ENCODE measurements around the gene CFAP43. TPM values are rescaled to one million over a fixed set of nuclear protein-coding genes. Genes with fewer than 3 reads are reported as not detected.

CFAP43 gene
- total and polyA plus RNA-seq, 9 of the 15 experiments (the other 6 are each of a cell fraction or from before 2014, with no cell fraction given), result 0.07 to 0.86 (median 0.11) TPM; not detected in 1

- TF ChIP-seq, protein P1, sequence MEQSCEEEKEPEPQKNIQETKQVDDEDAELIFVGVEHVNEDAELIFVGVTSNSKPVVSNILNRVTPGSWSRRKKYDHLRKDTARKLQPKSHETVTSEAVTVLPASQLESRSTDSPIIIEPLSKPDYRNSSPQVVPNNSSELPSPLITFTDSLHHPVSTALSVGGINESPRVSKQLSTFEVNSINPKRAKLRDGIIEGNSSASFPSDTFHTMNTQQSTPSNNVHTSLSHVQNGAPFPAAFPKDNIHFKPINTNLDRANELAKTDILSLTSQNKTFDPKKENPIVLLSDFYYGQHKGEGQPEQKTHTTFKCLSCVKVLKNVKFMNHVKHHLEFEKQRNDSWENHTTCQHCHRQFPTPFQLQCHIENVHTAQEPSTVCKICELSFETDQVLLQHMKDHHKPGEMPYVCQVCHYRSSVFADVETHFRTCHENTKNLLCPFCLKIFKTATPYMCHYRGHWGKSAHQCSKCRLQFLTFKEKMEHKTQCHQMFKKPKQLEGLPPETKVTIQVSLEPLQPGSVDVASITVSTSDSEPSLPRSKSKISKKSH (CRISPR knock-in tag; IDR thresholded peaks at IDR 0.05), result no peak
- TF ChIP-seq KDM2B (CRISPR knock-in tag; IDR thresholded peaks at IDR 0.05) (no peak), ARID3A (IDR thresholded peaks at IDR 0.05; ENCODE audit: borderline replicate concordance, low read depth, low read length) (no peak), CTBP1 (IDR thresholded peaks at IDR 0.05; ENCODE audit: borderline replicate concordance) (no peak), ARID2 (IDR thresholded peaks at IDR 0.05) (no peak), RBM17 (IDR thresholded peaks at IDR 0.05; ENCODE audit: borderline replicate concordance, low read depth, low read length) (no peak), SRSF1 (IDR thresholded peaks at IDR 0.05; ENCODE audit: low read depth, low read length) (no peak), ZNF583 (CRISPR knock-in tag; IDR thresholded peaks at IDR 0.05) (no peak), ZNF134 (CRISPR knock-in tag; conservative IDR thresholded peaks at IDR 0.05) (no peak)
- TF ChIP-seq, protein P2, sequence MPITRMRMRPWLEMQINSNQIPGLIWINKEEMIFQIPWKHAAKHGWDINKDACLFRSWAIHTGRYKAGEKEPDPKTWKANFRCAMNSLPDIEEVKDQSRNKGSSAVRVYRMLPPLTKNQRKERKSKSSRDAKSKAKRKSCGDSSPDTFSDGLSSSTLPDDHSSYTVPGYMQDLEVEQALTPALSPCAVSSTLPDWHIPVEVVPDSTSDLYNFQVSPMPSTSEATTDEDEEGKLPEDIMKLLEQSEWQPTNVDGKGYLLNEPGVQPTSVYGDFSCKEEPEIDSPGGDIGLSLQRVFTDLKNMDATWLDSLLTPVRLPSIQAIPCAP (CRISPR knock-in tag; IDR thresholded peaks at IDR 0.05; ENCODE audit: borderline replicate concordance), result no peak
- TF ChIP-seq, protein P3, sequence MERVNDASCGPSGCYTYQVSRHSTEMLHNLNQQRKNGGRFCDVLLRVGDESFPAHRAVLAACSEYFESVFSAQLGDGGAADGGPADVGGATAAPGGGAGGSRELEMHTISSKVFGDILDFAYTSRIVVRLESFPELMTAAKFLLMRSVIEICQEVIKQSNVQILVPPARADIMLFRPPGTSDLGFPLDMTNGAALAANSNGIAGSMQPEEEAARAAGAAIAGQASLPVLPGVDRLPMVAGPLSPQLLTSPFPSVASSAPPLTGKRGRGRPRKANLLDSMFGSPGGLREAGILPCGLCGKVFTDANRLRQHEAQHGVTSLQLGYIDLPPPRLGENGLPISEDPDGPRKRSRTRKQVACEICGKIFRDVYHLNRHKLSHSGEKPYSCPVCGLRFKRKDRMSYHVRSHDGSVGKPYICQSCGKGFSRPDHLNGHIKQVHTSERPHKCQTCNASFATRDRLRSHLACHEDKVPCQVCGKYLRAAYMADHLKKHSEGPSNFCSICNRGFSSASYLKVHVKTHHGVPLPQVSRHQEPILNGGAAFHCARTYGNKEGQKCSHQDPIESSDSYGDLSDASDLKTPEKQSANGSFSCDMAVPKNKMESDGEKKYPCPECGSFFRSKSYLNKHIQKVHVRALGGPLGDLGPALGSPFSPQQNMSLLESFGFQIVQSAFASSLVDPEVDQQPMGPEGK (CRISPR knock-in tag; IDR thresholded peaks at IDR 0.05; ENCODE audit: borderline replicate concordance), result no peak
- TF ChIP-seq, protein P4, sequence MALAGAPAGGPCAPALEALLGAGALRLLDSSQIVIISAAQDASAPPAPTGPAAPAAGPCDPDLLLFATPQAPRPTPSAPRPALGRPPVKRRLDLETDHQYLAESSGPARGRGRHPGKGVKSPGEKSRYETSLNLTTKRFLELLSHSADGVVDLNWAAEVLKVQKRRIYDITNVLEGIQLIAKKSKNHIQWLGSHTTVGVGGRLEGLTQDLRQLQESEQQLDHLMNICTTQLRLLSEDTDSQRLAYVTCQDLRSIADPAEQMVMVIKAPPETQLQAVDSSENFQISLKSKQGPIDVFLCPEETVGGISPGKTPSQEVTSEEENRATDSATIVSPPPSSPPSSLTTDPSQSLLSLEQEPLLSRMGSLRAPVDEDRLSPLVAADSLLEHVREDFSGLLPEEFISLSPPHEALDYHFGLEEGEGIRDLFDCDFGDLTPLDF (CRISPR knock-in tag; IDR thresholded peaks at IDR 0.05), result no peak
- TF ChIP-seq, protein P5, sequence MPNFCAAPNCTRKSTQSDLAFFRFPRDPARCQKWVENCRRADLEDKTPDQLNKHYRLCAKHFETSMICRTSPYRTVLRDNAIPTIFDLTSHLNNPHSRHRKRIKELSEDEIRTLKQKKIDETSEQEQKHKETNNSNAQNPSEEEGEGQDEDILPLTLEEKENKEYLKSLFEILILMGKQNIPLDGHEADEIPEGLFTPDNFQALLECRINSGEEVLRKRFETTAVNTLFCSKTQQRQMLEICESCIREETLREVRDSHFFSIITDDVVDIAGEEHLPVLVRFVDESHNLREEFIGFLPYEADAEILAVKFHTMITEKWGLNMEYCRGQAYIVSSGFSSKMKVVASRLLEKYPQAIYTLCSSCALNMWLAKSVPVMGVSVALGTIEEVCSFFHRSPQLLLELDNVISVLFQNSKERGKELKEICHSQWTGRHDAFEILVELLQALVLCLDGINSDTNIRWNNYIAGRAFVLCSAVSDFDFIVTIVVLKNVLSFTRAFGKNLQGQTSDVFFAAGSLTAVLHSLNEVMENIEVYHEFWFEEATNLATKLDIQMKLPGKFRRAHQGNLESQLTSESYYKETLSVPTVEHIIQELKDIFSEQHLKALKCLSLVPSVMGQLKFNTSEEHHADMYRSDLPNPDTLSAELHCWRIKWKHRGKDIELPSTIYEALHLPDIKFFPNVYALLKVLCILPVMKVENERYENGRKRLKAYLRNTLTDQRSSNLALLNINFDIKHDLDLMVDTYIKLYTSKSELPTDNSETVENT (CRISPR knock-in tag; IDR thresholded peaks at IDR 0.05), result no peak
These were observed 1.7 kb upstream of the CFAP43 start (continued) for GRCh38 chr10:104233817-104234216.
